ENCODE results near the gene SLC7A8.

Gene SLC7A8

GRCh38 chr14:23185063-23185462 lies 1.6 kb upstream of the SLC7A8 start:
- Histone ChIP-seq H3K79me2 (ENCODE audit: control insufficient read depth, low read length) (no peaks in the 10 kb centered on the region), H3K9me2 (replicated peaks; ENCODE audit: control insufficient read depth, low read length) (no peaks in the 10 kb centered on the region), H3K27me3 (ENCODE audit: control insufficient read depth, low read length) (peaks cover 29% of the 10 kb centered on the region), H3F3A (ENCODE audit: control insufficient read depth, insufficient read depth) (peaks cover 7% of the 10 kb centered on the region; the same call in 1 of the 2 replicates), H4K20me1 (ENCODE audit: control insufficient read depth, insufficient read depth, low read depth, low read length) (no peaks in the 10 kb centered on the region), H3K4me2 (ENCODE audit: low read length) (no peak overlapping the region), H3K27ac (ENCODE audit: low read depth, low read length) (no peak overlapping the region), H3K36me3 (ENCODE audit: control insufficient read depth, low read length) (no peaks in the 10 kb centered on the region), H3K9me3 (ENCODE audit: control insufficient read depth, insufficient read depth, low read length) (no peaks in the 10 kb centered on the region), H3K4me3 (ENCODE audit: low read length) (no peak overlapping the region), H3K4me1 (ENCODE audit: control insufficient read depth, low read length) (peaks cover 26% of the 10 kb centered on the region)
- TF ChIP-seq EZH2phosphoT487 (IDR thresholded peaks at IDR 0.05; ENCODE audit: borderline replicate concordance, low read length), result no peak
- TF ChIP-seq CTCF (IDR thresholded peaks at IDR 0.05; ENCODE audit: low read depth, low read length, poor library complexity, severe bottlenecking), result no peak

- peaks cover 7% of the 10 kb centered on the region; the same call in 1 of the 2 replicates for H3F3A ChIP-seq (ENCODE audit: control insufficient read depth, insufficient read depth)
- no peak overlapping the region for H3K27ac ChIP-seq (ENCODE audit: low read depth, low read length)
- peak overlapping the region; percentile 71 for H3K4me3 ChIP-seq (ENCODE audit: low read length)
- H3K9me3 ChIP-seq (ENCODE audit: control insufficient read depth, insufficient read depth, low read length), result no peaks in the 10 kb centered on the region
- no peak for TF ChIP-seq CTCF (IDR thresholded peaks at IDR 0.05; ENCODE audit: low read depth, low read length, poor library complexity, severe bottlenecking)
- peak overlapping the region; percentile 75 for H3K4me2 ChIP-seq (ENCODE audit: low read length)
- H3K79me2 ChIP-seq (ENCODE audit: control insufficient read depth, low read length), result no peaks in the 10 kb centered on the region
- peaks cover 37% of the 10 kb centered on the region for H3K27me3 ChIP-seq (ENCODE audit: control insufficient read depth, low read length)
- H3K36me3 ChIP-seq (ENCODE audit: control insufficient read depth, low read length), result no peaks in the 10 kb centered on the region
- no peaks in the 10 kb centered on the region for H3K9me2 ChIP-seq (replicated peaks; ENCODE audit: control insufficient read depth, low read length)
- peaks cover 26% of the 10 kb centered on the region for H3K4me1 ChIP-seq (ENCODE audit: control insufficient read depth, low read length)
- no peaks in the 10 kb centered on the region for H4K20me1 ChIP-seq (ENCODE audit: control insufficient read depth, insufficient read depth, low read depth, low read length)
These were observed 346 bp downstream of the SLC7A8 start for GRCh38 chr14:23183158-23183470.

GRCh38 chr14:23182372-23183157 lies 895 bp downstream of the SLC7A8 start:
- Histone ChIP-seq H3K79me2 (ENCODE audit: control insufficient read depth, low read length) (no peaks in the 10 kb centered on the region), H3K4me3 (ENCODE audit: low read length) (peak overlapping the region; percentile 71), H3K36me3 (ENCODE audit: control insufficient read depth, low read length) (no peaks in the 10 kb centered on the region), H3K27ac (ENCODE audit: low read depth, low read length) (no peak overlapping the region), H3K4me1 (ENCODE audit: control insufficient read depth, low read length) (peaks cover 26% of the 10 kb centered on the region), H3K27me3 (ENCODE audit: control insufficient read depth, low read length) (peaks cover 43% of the 10 kb centered on the region), H3K9me3 (ENCODE audit: control insufficient read depth, insufficient read depth, low read length) (no peaks in the 10 kb centered on the region), H3K9me2 (replicated peaks; ENCODE audit: control insufficient read depth, low read length) (no peaks in the 10 kb centered on the region), H3F3A (ENCODE audit: control insufficient read depth, insufficient read depth) (peaks cover 7% of the 10 kb centered on the region; the same call in 1 of the 2 replicates), H3K4me2 (ENCODE audit: low read length) (peak overlapping the region; percentile 75), H4K20me1 (ENCODE audit: control insufficient read depth, insufficient read depth, low read depth, low read length) (no peaks in the 10 kb centered on the region)
- no peak for TF ChIP-seq CTCF (IDR thresholded peaks at IDR 0.05; ENCODE audit: low read depth, low read length, poor library complexity, severe bottlenecking)
- TF ChIP-seq EZH2phosphoT487 (IDR thresholded peaks at IDR 0.05; ENCODE audit: borderline replicate concordance, low read length), result no peak

All from DOHH2 (cell line).